Measurements from ENCODE around the gene KRT15. TPM values are rescaled to one million over a fixed set of nuclear protein-coding genes. Genes with fewer than 3 reads are reported as not detected.
A peak's percentile ranks its signal among the peaks of the same experiment; 100 is the strongest.

The KRT15 gene
- total and polyA plus RNA-seq, 2 of the 8 experiments (the other 6 are each of a cell fraction or from before 2014, with no cell fraction given) = 0.11 to 0.13 TPM

- Histone ChIP-seq H2AFZ (ENCODE audit: low read length) (no peak overlapping the region), H2BK12ac (ENCODE audit: low read depth, low read length) (no peak overlapping the region), H2AK5ac (ENCODE audit: low read depth, low read length) (no peak overlapping the region), H4K20me1 (replicated peaks in 1 of 2; ENCODE audit: control insufficient read depth in 1 of 2, insufficient read depth in 2 of 2, low read length in 2 of 2) (no peaks in the 10 kb centered on the region), H3K27ac (ENCODE audit: low read depth, low read length) (no peak overlapping the region), H3K9me3 (ENCODE audit: insufficient read depth in 2 of 2, low read depth in 1 of 2, low read length in 1 of 2) (no peaks in the 10 kb centered on the region), H3K27me3 (replicated peaks in 1 of 4; ENCODE audit: control insufficient read depth in 3 of 4, extremely low read depth in 1 of 4, insufficient read depth in 3 of 4, low read length in 3 of 4) (no peaks in the 10 kb centered on the region), H3K23me2 (ENCODE audit: low read depth, low read length) (peaks cover 3% of the 10 kb centered on the region; the same call in 1 of the 2 replicates), H3K79me1 (ENCODE audit: low read depth, low read length) (no peaks in the 10 kb centered on the region), H3K4me3 (ENCODE audit: extremely low read depth in 1 of 4, insufficient read depth in 2 of 4, low read depth in 3 of 4, low read length in 4 of 4) (no peak overlapping the region), H2BK15ac (ENCODE audit: low read length) (no peak overlapping the region), H3K4me2 (ENCODE audit: insufficient read depth in 1 of 2, low read depth in 2 of 2, low read length in 2 of 2) (no peak overlapping the region), H3K79me2 (ENCODE audit: control insufficient read depth in 1 of 2, insufficient read depth in 2 of 2, low read length in 2 of 2) (no peaks in the 10 kb centered on the region), H2BK5ac (ENCODE audit: low read depth, low read length) (no peak overlapping the region), H3K4ac (replicated peaks; ENCODE audit: insufficient read length, low read depth, low read length) (no peak overlapping the region), H3K56ac (replicated peaks; ENCODE audit: insufficient read length, low read depth, low read length) (no peak overlapping the region), H3K36me3 (ENCODE audit: control insufficient read depth in 2 of 4, insufficient read depth in 4 of 4, low read length in 3 of 4) (no peaks in the 10 kb centered on the region), H2BK120ac (replicated peaks; ENCODE audit: low read depth, low read length) (no peak overlapping the region), H4K5ac (ENCODE audit: insufficient read length, low read depth, low read length) (no peak overlapping the region), H4K91ac (replicated peaks; ENCODE audit: insufficient read length, low read length) (no peak overlapping the region), H2BK20ac (ENCODE audit: low read length) (no peak overlapping the region), H4K8ac (ENCODE audit: extremely low read depth, insufficient read depth, low read length) (no peak overlapping the region), H3K9ac (replicated peaks in 1 of 4; ENCODE audit: extremely low read depth in 1 of 4, low read depth in 3 of 4, low read length in 3 of 4) (no peak overlapping the region), H3K4me1 (replicated peaks in 1 of 4; ENCODE audit: control insufficient read depth in 3 of 4, insufficient read depth in 4 of 4, low read length in 3 of 4) (no peaks in the 10 kb centered on the region), H3K23ac (ENCODE audit: insufficient read length) (no peak overlapping the region), H3K18ac (ENCODE audit: extremely low read depth, low read length) (no peak overlapping the region), H3K14ac (ENCODE audit: insufficient read length) (no peak overlapping the region)
- TF ChIP-seq SIRT6 (IDR thresholded peaks at IDR 0.05; ENCODE audit: low read length) (no peak), CEBPB (IDR thresholded peaks at IDR 0.05; ENCODE audit: low read depth, low read length) (peak; percentile 35; the same call in 1 of the 2 replicates), POLR2A (IDR thresholded peaks at IDR 0.05; ENCODE audit: control extremely low read depth in 1 of 2, low read depth in 2 of 2, low read length in 2 of 2) (no peak), MAFK (IDR thresholded peaks at IDR 0.05; ENCODE audit: low read depth, low read length) (no peak)
- DNase-seq (ENCODE audit: low read depth in 1 of 2, low spot score in 2 of 2) = no peak
- FAIRE-seq = no peak
- CTCF ChIA-PET (ENCODE audit: partially characterized antibody) = interaction anchor here (1.0 to 12.7 kb wide), 10 partner anchors 13 to 709 kb away, joined by 3 to 129 read pairs (median 6); no protein-coding TSS in a partner anchor
- POLR2A ChIA-PET (ENCODE audit: partially characterized antibody) = interaction anchor here (1.0 to 1.4 kb wide), 2 partner anchors 11 to 124 kb away, joined by 4 to 7 read pairs; partner anchors contain the start of gene EIF1
Measured at GRCh38 chr17:41565338-41565737, 46.6 kb upstream of the KRT15 start.
